Nephron progenitor cell (in vitro differentiated cells): Measurements from ENCODE around the gene SLC35E1.

Experiments
- DNase-seq: peaks from one replicate; pipeline ENCODE4 v3.0.0; 2021
- H3K27ac Mint-ChIP-seq: 2 replicates; pipeline ENCODE4 v1.8.0; 2021; ENCODE audit warnings: mild to moderate bottlenecking, moderate library complexity, mixed read lengths
- H3K27me3 Mint-ChIP-seq: 2 replicates; pipeline ENCODE4 v1.8.0; 2021; ENCODE audit warnings: mild to moderate bottlenecking, low read depth, mixed read lengths; ENCODE audit not compliant: poor library complexity
- H3K36me3 Mint-ChIP-seq: 2 replicates; pipeline ENCODE4 v1.8.0; 2021; ENCODE audit warnings: low read depth, mixed read lengths
- H3K4me1 Mint-ChIP-seq: 2 replicates; pipeline ENCODE4 v1.8.0; 2021; ENCODE audit warnings: mixed read lengths
- H3K4me3 Mint-ChIP-seq: 2 replicates; pipeline ENCODE4 v1.8.0; 2021; ENCODE audit warnings: mild to moderate bottlenecking, moderate library complexity, mixed read lengths
- H3K9me3 Mint-ChIP-seq: 2 replicates; pipeline ENCODE4 v1.8.0; 2021; ENCODE audit warnings: mild to moderate bottlenecking, moderate library complexity, mixed read lengths
- TF ChIP-seq, protein P1 (sequence below): fragments of 200-600 bp; sonication (generic); IDR thresholded peaks from 2 replicates; pipeline ENCODE4 v1.5.0; 2021; ENCODE audit warnings: antibody characterized with exemption

Gene SLC35E1

DNA sequence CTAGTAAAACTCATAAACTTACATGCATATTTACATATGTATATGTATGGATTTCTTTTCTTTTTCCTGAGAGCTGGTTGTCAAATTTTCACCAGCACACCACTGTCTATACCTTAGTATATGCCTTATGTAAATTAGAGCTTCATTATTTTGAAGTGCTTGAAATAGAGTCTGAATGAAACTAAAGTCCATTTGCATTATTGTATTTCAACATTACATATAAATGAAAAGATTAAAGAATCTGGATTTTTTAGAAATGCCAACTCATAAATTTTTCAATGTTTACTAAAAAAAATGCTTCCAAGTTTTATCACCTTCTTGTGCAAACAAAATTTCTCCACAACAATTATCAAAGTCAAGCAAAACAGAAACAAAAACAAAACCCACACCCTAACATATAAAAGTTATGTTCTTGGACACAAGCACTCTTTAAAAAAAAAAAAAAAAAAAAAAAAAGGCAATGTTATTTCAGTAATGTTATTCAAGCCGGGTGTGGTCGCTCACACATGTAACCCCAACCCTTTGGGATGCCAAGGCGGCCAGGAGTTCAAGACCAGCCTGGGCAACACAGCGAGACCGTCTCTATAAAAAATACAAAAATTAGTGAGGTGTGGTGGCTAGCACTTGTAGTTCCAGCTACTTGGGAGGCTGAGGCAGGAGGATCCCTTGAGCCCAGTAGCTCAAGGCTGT lies 37.4 kb upstream of the SLC35E1 start:
- Mint-ChIP-seq H3K27me3 (peaks cover 2% of the 10 kb centered on the region), H3K4me3 (no peak overlapping the region), H3K4me1 (peaks cover 47% of the 10 kb centered on the region), H3K27ac (no peak overlapping the region), H3K9me3 (no peaks in the 10 kb centered on the region), H3K36me3 (no peaks in the 10 kb centered on the region)
- no peak for DNase-seq
- TF ChIP-seq, protein P1, sequence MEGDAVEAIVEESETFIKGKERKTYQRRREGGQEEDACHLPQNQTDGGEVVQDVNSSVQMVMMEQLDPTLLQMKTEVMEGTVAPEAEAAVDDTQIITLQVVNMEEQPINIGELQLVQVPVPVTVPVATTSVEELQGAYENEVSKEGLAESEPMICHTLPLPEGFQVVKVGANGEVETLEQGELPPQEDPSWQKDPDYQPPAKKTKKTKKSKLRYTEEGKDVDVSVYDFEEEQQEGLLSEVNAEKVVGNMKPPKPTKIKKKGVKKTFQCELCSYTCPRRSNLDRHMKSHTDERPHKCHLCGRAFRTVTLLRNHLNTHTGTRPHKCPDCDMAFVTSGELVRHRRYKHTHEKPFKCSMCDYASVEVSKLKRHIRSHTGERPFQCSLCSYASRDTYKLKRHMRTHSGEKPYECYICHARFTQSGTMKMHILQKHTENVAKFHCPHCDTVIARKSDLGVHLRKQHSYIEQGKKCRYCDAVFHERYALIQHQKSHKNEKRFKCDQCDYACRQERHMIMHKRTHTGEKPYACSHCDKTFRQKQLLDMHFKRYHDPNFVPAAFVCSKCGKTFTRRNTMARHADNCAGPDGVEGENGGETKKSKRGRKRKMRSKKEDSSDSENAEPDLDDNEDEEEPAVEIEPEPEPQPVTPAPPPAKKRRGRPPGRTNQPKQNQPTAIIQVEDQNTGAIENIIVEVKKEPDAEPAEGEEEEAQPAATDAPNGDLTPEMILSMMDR = no peak

DNA sequence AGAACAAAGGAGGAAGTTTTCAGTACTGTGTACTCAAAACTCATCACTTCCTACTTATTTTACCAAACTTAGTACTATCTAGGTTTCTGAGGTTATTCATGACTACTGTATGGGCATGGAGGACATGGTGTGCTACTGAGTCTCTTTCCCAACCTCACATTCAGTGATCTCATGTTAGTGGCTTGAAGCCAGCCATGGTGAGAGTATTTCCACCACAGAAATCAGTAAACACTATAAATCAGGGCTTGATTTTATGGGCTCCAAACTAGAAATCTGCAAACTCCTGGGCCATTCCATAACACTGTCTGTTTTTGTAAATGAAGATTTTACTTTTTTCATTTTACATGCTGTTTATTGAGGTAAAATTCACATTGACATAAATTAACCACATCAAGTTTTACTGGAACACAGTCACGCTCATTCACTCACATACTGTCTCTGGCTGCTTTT lies 36.1 kb upstream of the SLC35E1 start:
- H3K27ac Mint-ChIP-seq = peak overlapping the region; percentile 69
- peaks cover 5% of the 10 kb centered on the region for H3K27me3 Mint-ChIP-seq
- DNase-seq = no peak
- H3K9me3 Mint-ChIP-seq = no peaks in the 10 kb centered on the region
- no peaks in the 10 kb centered on the region for H3K36me3 Mint-ChIP-seq
- TF ChIP-seq, protein P1 = no peak
- peaks cover 39% of the 10 kb centered on the region for H3K4me1 Mint-ChIP-seq
- no peak overlapping the region for H3K4me3 Mint-ChIP-seq

DNA sequence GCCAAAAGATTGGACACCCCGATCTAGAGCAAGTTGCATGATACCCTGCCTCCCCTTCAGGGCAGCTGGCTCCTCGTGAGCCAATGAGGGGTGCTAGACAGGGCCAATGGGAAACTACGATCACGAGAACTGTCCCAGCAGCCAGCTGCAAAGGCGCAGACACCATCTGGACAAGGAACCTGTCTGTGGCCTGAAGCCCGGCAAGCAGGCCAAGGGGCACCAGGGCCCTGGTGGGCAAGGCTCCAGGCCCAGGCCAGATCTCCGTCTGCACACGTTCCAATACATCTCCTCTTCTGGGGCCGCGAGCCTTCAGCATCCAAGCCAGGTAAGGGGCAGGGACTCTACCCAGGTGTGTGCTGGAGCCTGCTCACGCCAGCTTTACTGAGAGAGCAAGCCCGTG lies 35.6 kb upstream of the SLC35E1 start:
- no peak overlapping the region for H3K27ac Mint-ChIP-seq
- H3K9me3 Mint-ChIP-seq = no peaks in the 10 kb centered on the region

DNA sequence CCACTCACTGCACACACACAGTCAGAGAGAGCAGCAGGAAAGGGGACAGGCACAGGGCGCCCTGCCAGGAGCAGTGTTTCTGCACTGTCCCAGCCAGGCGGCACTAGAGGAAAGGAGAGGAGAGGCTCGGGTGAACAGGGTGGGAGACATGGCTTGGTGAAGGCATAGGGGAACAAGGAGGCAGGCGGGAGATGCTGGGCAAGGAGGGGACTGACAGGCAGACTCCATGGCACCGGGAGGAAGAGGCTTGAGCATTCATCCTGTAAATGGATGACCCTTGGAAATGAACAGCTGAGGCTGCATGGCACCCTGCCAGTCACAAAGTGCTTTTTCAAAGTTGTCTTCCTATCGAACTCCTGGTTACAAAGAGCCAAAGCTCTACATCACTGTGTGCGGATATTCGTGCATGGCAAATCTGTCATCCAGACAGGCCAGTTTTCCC lies 33.4 kb upstream of the SLC35E1 start:
- Mint-ChIP-seq H3K4me1 (peaks cover 37% of the 10 kb centered on the region), H3K9me3 (no peaks in the 10 kb centered on the region), H3K27ac (peak overlapping the region; percentile 89), H3K27me3 (peaks cover 2% of the 10 kb centered on the region), H3K36me3 (no peaks in the 10 kb centered on the region), H3K4me3 (no peak overlapping the region)
- DNase-seq = no peak
- TF ChIP-seq, protein P1 = no peak

More for the DNA sequence above, 35.6 kb upstream of the SLC35E1 start:
- Mint-ChIP-seq H3K36me3 (no peaks in the 10 kb centered on the region), H3K27me3 (peaks cover 5% of the 10 kb centered on the region), H3K4me3 (no peak overlapping the region), H3K4me1 (peaks cover 34% of the 10 kb centered on the region)
- no peak for DNase-seq
- TF ChIP-seq, protein P1 = no peak

DNA sequence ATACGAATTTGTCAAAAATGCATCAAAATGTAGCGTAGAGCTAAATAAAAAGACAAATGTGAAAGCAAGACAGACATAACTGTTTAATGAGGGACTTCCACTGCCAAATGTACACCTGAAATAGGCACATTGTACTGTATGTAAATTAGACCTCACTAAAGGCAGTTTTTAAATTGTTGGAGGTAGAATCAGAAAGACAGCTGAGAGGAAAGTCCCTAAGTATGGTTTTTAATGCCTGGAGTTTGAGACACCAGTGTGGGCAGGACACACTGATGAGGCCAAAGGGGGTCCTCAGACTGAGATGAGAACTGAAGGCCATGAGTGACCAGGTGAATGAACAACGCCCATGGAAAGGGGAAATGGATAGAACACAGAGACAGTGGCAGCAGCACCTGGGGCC lies 32.9 kb upstream of the SLC35E1 start:
- H3K9me3 Mint-ChIP-seq = no peaks in the 10 kb centered on the region
- peak overlapping the region; percentile 89 for H3K27ac Mint-ChIP-seq
- peaks cover 41% of the 10 kb centered on the region for H3K4me1 Mint-ChIP-seq
- DNase-seq = no peak
- H3K36me3 Mint-ChIP-seq = no peaks in the 10 kb centered on the region
- no peak overlapping the region for H3K4me3 Mint-ChIP-seq
- H3K27me3 Mint-ChIP-seq = peaks cover 2% of the 10 kb centered on the region
- TF ChIP-seq, protein P1 = no peak

DNA sequence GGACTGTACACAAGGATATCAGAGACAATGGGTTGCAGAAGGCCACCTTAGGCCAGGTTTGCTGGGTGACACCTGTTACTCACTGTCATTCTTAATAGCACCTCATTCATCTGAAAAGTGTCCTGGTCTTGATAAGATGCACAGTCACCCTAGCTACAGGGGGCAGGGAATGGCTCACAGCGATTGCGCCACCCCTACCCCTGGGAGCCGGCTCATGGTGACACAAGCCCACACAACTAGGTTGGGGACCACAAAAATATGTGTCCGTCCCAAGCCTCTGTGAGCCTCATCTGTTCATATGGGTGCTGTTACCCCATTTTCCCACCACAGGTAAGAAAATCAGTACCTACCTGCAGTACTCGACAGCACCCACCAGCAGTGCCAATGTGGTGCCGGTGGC lies 32.4 kb upstream of the SLC35E1 start:
- TF ChIP-seq, protein P1 = no peak
- Mint-ChIP-seq H3K27ac (no peak overlapping the region), H3K4me1 (peaks cover 43% of the 10 kb centered on the region), H3K27me3 (peaks cover 2% of the 10 kb centered on the region), H3K4me3 (no peak overlapping the region), H3K9me3 (no peaks in the 10 kb centered on the region), H3K36me3 (no peaks in the 10 kb centered on the region)
- DNase-seq = no peak
